A673 (cell line): Measurements from ENCODE around the gene EMCN. TPM values are rescaled to one million over a fixed set of nuclear protein-coding genes. Genes with fewer than 3 reads are reported as not detected.
"Not testable (repeated sequence)": the region's sequence is repeated elsewhere in the genome, so short reads cannot be mapped to it uniquely, and the experiment has no call there.

ENCODE experiments used
- BruUV-seq: library from RNA; stranded (reverse); fragments of 400-500 nt; replicated peaks from 2 replicates; lab custom pipeline; 2021; lab: Mats Ljungman, UMichigan
- CTCF ChIA-PET: fragments of 300-600 bp; sonication (Branson Sonifier 250); formaldehyde crosslinking; loops from one replicate; lab custom pipeline; 2022; ENCODE audit warnings: antibody characterized with exemption; lab: Charles Lee
- POLR2A ChIA-PET: fragments of 300-600 bp; sonication (Branson Sonifier 250); formaldehyde crosslinking; loops from one replicate; lab custom pipeline; 2022; ENCODE audit warnings: antibody characterized with exemption; ENCODE audit not compliant: low non-redundant PET; lab: Charles Lee
- DNase-seq: peaks from one replicate; pipeline ENCODE4 v3.0.0-alpha.2; 2015; ENCODE audit warnings: low spot score
- H3K27ac ChIP-seq: fragments of 200-600 bp; sonication (generic); 2 replicates; pipeline ENCODE4 v1.5.1; 2016; ENCODE audit warnings: mixed run types, low read depth, mild to moderate bottlenecking, mixed read lengths, antibody characterized with exemption, low read length; ENCODE audit not compliant: poor library complexity, severe bottlenecking
- H3K27me3 ChIP-seq: fragments of 200-600 bp; sonication (generic); replicated peaks from 2 replicates; pipeline ENCODE4 v1.6.1; 2017; ENCODE audit warnings: mixed run types, low read depth, mild to moderate bottlenecking, mixed read lengths, antibody characterized with exemption, low read length; ENCODE audit not compliant: insufficient read depth, poor library complexity
- H3K36me3 ChIP-seq: fragments of 200-600 bp; sonication (generic); 2 replicates; pipeline ENCODE4 v1.6.1; 2016; ENCODE audit warnings: mixed run types, mild to moderate bottlenecking, mixed read lengths, antibody characterized with exemption, low read length; ENCODE audit not compliant: insufficient read depth, poor library complexity, severe bottlenecking
- H3K4me1 ChIP-seq: fragments of 200-600 bp; sonication (generic); 2 replicates; pipeline ENCODE4 v1.6.1; 2017; ENCODE audit warnings: mixed run types, mild to moderate bottlenecking, mixed read lengths, antibody characterized with exemption, low read length; ENCODE audit not compliant: insufficient read depth, poor library complexity, severe bottlenecking
- H3K4me3 ChIP-seq: fragments of 200-600 bp; sonication (generic); 2 replicates; pipeline ENCODE4 v1.5.1; 2016; ENCODE audit warnings: low read depth, mixed run types, mild to moderate bottlenecking, mixed read lengths, low read length; ENCODE audit not compliant: poor library complexity, severe bottlenecking
- H3K9me3 ChIP-seq: fragments of 200-600 bp; sonication (generic); 2 replicates; pipeline ENCODE4 v1.6.1; 2016; ENCODE audit warnings: mixed run types, low read depth, mild to moderate bottlenecking, mixed read lengths, antibody characterized with exemption, low read length; ENCODE audit not compliant: poor library complexity, severe bottlenecking
- EZH2 ChIP-seq: fragments of 200-600 bp; sonication (generic); IDR thresholded peaks from 2 replicates; pipeline ENCODE4 v1.6.1; 2017; ENCODE audit warnings: borderline replicate concordance, low read depth, mild to moderate bottlenecking, mixed read lengths, antibody characterized with exemption, low read length; ENCODE audit not compliant: poor library complexity, severe bottlenecking
- intact Hi-C: fragments of 100-400 bp; cut with micrococcal nuclease; formaldehyde crosslinking; loops from one replicate; pipeline ENCODE4 v1.10.0; 2022; ENCODE audit not compliant: unreplicated experiment
- total RNA-seq: library from RNA; stranded (reverse); gene quantifications from 2 replicates; pipeline ENCODE4 v1.2.3, GENCODE V29; 2021
- TF ChIP-seq, protein P1 (sequence below): fragments of 300-800, 200-600 bp; sonication (generic); conservative IDR thresholded peaks from 2 replicates; pipeline ENCODE4 v1.5.1; 2017; ENCODE audit warnings: low read depth, mild to moderate bottlenecking, antibody characterized with exemption, low read length, moderate library complexity, mixed read lengths

EMCN gene
- total RNA-seq, 1 experiment from 2014 or later, result 7.8 TPM

DNA sequence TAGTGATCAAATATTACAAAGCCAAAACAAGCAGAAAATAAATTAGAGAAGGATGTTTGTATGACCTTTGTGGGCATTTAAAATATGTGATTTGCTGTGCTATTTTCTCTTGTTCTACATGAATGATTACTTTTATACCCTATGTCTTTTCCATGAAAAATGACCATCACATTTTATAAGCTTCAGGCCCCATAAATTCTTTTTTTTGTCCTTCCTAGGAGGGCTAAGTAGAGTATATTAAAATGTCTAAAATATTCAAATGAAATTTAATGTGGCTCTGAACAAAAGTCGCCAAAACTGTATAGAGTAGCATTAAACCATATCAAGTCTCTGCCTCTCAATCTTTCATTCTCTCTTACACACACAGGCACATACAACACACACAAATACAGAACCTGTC lies 15.9 kb upstream of the EMCN start:
- DNase-seq, result no peak
- Histone ChIP-seq H3K9me3 (no peaks in the 10 kb centered on the region), H3K36me3 (no peaks in the 10 kb centered on the region), H3K27ac (no peak overlapping the region), H3K4me3 (no peak overlapping the region), H3K27me3 (no peaks in the 10 kb centered on the region), H3K4me1 (no peaks in the 10 kb centered on the region)
- intact Hi-C loops, result no loop called here
- ChIA-PET POLR2A (no interaction called here), CTCF (no interaction called here)
- no TSS peak for BruUV-seq
- no peak for TF ChIP-seq EZH2
- TF ChIP-seq, protein P1, sequence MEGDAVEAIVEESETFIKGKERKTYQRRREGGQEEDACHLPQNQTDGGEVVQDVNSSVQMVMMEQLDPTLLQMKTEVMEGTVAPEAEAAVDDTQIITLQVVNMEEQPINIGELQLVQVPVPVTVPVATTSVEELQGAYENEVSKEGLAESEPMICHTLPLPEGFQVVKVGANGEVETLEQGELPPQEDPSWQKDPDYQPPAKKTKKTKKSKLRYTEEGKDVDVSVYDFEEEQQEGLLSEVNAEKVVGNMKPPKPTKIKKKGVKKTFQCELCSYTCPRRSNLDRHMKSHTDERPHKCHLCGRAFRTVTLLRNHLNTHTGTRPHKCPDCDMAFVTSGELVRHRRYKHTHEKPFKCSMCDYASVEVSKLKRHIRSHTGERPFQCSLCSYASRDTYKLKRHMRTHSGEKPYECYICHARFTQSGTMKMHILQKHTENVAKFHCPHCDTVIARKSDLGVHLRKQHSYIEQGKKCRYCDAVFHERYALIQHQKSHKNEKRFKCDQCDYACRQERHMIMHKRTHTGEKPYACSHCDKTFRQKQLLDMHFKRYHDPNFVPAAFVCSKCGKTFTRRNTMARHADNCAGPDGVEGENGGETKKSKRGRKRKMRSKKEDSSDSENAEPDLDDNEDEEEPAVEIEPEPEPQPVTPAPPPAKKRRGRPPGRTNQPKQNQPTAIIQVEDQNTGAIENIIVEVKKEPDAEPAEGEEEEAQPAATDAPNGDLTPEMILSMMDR, result no peak

DNA sequence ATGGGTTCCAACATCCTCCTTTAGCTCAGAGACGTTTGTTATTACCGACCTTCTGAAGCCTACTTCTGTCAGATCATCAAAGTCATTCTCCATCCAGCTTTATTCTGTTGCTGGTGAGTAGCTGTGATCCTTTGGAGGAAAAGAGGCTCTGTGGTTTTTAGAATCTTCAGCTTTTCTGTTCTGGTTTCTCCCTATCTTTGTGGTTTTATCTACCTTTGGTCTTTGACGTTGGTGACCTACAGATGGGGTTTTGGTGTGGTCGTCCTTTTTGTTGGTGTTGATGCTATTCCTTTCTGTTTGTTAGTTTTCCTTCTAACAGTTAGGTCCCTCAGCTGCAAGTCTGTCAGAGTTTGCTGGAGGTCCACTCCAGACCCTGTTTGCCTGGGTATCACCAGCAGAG lies 12.3 kb upstream of the EMCN start:
- H3K4me3 ChIP-seq, H3K9me3 ChIP-seq, H3K36me3 ChIP-seq, BruUV-seq, H3K27ac ChIP-seq, H3K4me1 ChIP-seq, CTCF ChIA-PET, DNase-seq, H3K27me3 ChIP-seq, intact Hi-C loops, POLR2A ChIA-PET: not testable (repeated sequence)

DNA sequence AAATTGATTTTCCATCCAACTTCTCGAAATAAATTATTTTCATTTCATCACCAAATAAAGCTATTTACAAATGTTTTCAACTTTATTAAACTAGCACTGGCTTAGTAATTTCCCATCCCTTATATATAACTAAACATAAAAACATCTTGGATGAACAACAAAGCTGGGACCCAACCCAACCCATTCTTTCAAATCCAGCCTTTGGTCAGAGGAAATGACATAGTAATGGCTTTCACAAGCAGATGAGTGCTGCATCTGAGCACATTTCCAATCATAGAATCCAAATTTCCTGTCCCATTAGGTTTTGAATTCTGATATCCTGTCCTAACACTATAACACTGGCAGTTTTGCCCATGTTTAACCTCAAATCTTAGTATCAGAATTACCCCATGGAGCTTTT lies 7.9 kb upstream of the EMCN start:
- DNase-seq, result no peak
- ChIA-PET CTCF (no interaction called here), POLR2A (no interaction called here)
- Histone ChIP-seq H3K36me3 (no peaks in the 10 kb centered on the region), H3K4me1 (no peaks in the 10 kb centered on the region), H3K27ac (no peak overlapping the region), H3K4me3 (no peak overlapping the region), H3K27me3 (no peaks in the 10 kb centered on the region), H3K9me3 (no peaks in the 10 kb centered on the region)
- TF ChIP-seq, protein P1, result no peak
- TF ChIP-seq EZH2, result no peak
- BruUV-seq, result no TSS peak
- intact Hi-C loops, result no loop called here

DNA sequence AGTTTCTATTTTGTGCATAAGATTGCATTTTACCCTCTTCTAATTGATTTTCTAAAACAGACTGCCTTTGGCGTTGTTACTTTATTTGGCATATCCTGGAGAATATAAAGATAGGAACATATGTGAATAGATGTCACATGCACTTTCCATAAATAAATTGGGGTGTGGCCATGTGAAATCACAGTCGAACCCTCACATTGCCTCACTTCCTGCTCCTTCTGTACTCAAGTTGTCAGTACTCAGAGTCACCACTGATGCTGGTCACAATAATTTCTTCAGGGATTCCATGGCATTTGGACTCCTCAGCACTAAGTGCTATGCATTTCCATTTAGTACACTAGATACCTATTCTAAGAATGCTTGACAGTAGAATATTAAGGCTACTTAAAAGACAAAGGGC lies 1.4 kb upstream of the EMCN start:
- Histone ChIP-seq H3K27ac (no peak overlapping the region), H3K4me1 (peaks cover 18% of the 10 kb centered on the region), H3K27me3 (no peaks in the 10 kb centered on the region), H3K9me3 (no peaks in the 10 kb centered on the region), H3K4me3 (no peak overlapping the region), H3K36me3 (no peaks in the 10 kb centered on the region)
- intact Hi-C loops, result loop anchor here (10.0 kb wide), 1 partner anchor 216 kb away; no protein-coding TSS in a partner anchor
- POLR2A ChIA-PET, result no interaction called here
- DNase-seq, result peak; percentile 53
- CTCF ChIA-PET, result no interaction called here
- no peak for TF ChIP-seq EZH2
- TF ChIP-seq, protein P1, result no peak
- no TSS peak for BruUV-seq
